H1 (cell line): ENCODE results near the gene RAI14. TPM values are rescaled to one million over a fixed set of nuclear protein-coding genes. Genes with fewer than 3 reads are reported as not detected.
A peak's percentile ranks its signal among the peaks of the same experiment; 100 is the strongest.

Experiments
- CTCF ChIA-PET: fragments of 300-600 bp; sonication (Branson Sonifier 250); formaldehyde crosslinking; loops from one replicate; lab custom pipeline; 2021; ENCODE audit not compliant: partially characterized antibody; lab: Charles Lee
- POLR2A ChIA-PET: fragments of 300-600 bp; sonication (Branson Sonifier 250); formaldehyde crosslinking; loops from one replicate; lab custom pipeline; 2021; ENCODE audit warnings: inconsistent platforms; ENCODE audit not compliant: partially characterized antibody; lab: Charles Lee
- DNase-seq, 2 experiments: peaks; one replicate each; pipeline versions ENCODE4 v3.0.0 to v3.0.0-alpha.2; 2010 to 2022; ENCODE audit warnings: low spot score in 2 of 2, low read depth in 1 of 2, mixed read lengths in 1 of 2
- FAIRE-seq: peaks from 2 replicates; lab custom pipeline; 2011; peaks lifted over from hg19 to GRCh38; lab: Jason Lieb, UNC
- H2AFZ ChIP-seq: 2 replicates; pipeline ENCODE4 v1.8.1; 2012; ENCODE audit warnings: low read length, inconsistent platforms
- H2AK5ac ChIP-seq: 2 replicates; pipeline ENCODE4 v1.6.1; 2013; ENCODE audit warnings: low read depth, low read length
- H2BK120ac ChIP-seq: replicated peaks from 2 replicates; pipeline ENCODE3; 2013; ENCODE audit warnings: low read depth, low read length, inconsistent platforms
- H2BK12ac ChIP-seq: 2 replicates; pipeline ENCODE4 v1.6.1; 2013; ENCODE audit warnings: low read depth, low read length
- H2BK15ac ChIP-seq: 2 replicates; pipeline ENCODE4 v1.6.1; 2013; ENCODE audit warnings: low read length
- H2BK20ac ChIP-seq: 2 replicates; pipeline ENCODE4 v1.6.1; 2013; ENCODE audit warnings: low read length
- H2BK5ac ChIP-seq: 2 replicates; pipeline ENCODE4 v1.6.1; 2013; ENCODE audit warnings: low read depth, low read length
- H3K14ac ChIP-seq: 2 replicates; pipeline ENCODE4 v1.6.1; 2013; ENCODE audit warnings: inconsistent platforms; ENCODE audit not compliant: insufficient read length
- H3K18ac ChIP-seq: 2 replicates; pipeline ENCODE4 v1.6.1; 2013; ENCODE audit warnings: low read length; ENCODE audit errors: extremely low read depth
- H3K23ac ChIP-seq: 2 replicates; pipeline ENCODE4 v1.6.1; 2013; ENCODE audit warnings: inconsistent platforms; ENCODE audit not compliant: insufficient read length
- H3K23me2 ChIP-seq: 2 replicates; pipeline ENCODE4 v1.6.1; 2013; ENCODE audit warnings: low read depth, low read length
- H3K27ac ChIP-seq: 2 replicates; pipeline ENCODE4 v1.6.1; 2011; ENCODE audit warnings: low read depth, low read length, inconsistent platforms
- H3K27me3 ChIP-seq, 4 experiments: replicated peaks in 1 of 4; 1 replicate in 1 of 4; 2 replicates in 3 of 4; pipeline versions ENCODE4 v1.6.1 to v1.8.1; 2011 to 2013; ENCODE audit warnings: low read length in 3 of 4, mild to moderate bottlenecking in 3 of 4, inconsistent platforms in 2 of 4, mixed read lengths in 2 of 4, moderate library complexity in 1 of 4; ENCODE audit not compliant: control insufficient read depth in 3 of 4, insufficient read depth in 3 of 4; ENCODE audit errors: extremely low read depth in 1 of 4
- H3K36me3 ChIP-seq, 4 experiments: 2 replicates each; pipeline versions ENCODE4 v1.6.1 to v1.8.1; 2011 to 2013; ENCODE audit warnings: mild to moderate bottlenecking in 4 of 4, low read length in 3 of 4, moderate library complexity in 2 of 4, control low read depth in 1 of 4, inconsistent platforms in 1 of 4; ENCODE audit not compliant: insufficient read depth in 4 of 4, control insufficient read depth in 2 of 4
- H3K4ac ChIP-seq: replicated peaks from 2 replicates; pipeline ENCODE3; 2013; ENCODE audit warnings: low read length, low read depth, mixed read lengths, inconsistent platforms; ENCODE audit not compliant: insufficient read length
- H3K4me1 ChIP-seq, 4 experiments: replicated peaks in 1 of 4; 1 replicate in 1 of 4; 2 replicates in 3 of 4; pipeline versions ENCODE4 v1.6.1 to v1.8.1; 2011 to 2013; ENCODE audit warnings: low read length in 3 of 4, inconsistent platforms in 2 of 4, mixed read lengths in 1 of 4; ENCODE audit not compliant: insufficient read depth in 4 of 4, control insufficient read depth in 3 of 4
- H3K4me2 ChIP-seq, 2 experiments: 2 replicates each; pipeline versions ENCODE4 v1.6.1 to v1.8.1; 2011 to 2013; ENCODE audit warnings: low read depth in 2 of 2, low read length in 2 of 2, control low read depth in 1 of 2, inconsistent platforms in 1 of 2, mild to moderate bottlenecking in 1 of 2; ENCODE audit not compliant: insufficient read depth in 1 of 2
- H3K4me3 ChIP-seq, 4 experiments: fragments of 200-600, 300-600 bp in 1 of 4; sonication (generic), shearing (Covaris generic), sonication (Bioruptor Twin) in 1 of 4; 2 replicates each; pipeline versions ENCODE4 v1.5.1 to v1.8.1; 2011 to 2016; ENCODE audit warnings: low read length in 4 of 4, low read depth in 3 of 4, control low read depth in 2 of 4, inconsistent platforms in 2 of 4, mild to moderate bottlenecking in 2 of 4, mixed read lengths in 1 of 4, moderate library complexity in 1 of 4; ENCODE audit not compliant: insufficient read depth in 2 of 4; ENCODE audit errors: extremely low read depth in 1 of 4
- H3K56ac ChIP-seq: replicated peaks from 2 replicates; pipeline ENCODE3; 2013; ENCODE audit warnings: low read depth, mild to moderate bottlenecking, mixed read lengths, low read length, inconsistent platforms; ENCODE audit not compliant: insufficient read length
- H3K79me1 ChIP-seq: 2 replicates; pipeline ENCODE4 v1.6.1; 2013; ENCODE audit warnings: low read depth, low read length, control low read depth
- H3K79me2 ChIP-seq, 2 experiments: 2 replicates each; pipeline versions ENCODE4 v1.6.1 to v1.8.1; 2012 to 2013; ENCODE audit warnings: low read length in 2 of 2, mild to moderate bottlenecking in 2 of 2, inconsistent platforms in 1 of 2; ENCODE audit not compliant: insufficient read depth in 2 of 2, control insufficient read depth in 1 of 2
- H3K9ac ChIP-seq, 4 experiments: replicated peaks in 1 of 4; 1 replicate in 1 of 4; 2 replicates in 3 of 4; pipeline versions ENCODE4 v1.6.1 to v1.8.1; 2011 to 2013; ENCODE audit warnings: low read depth in 3 of 4, low read length in 3 of 4, control low read depth in 2 of 4, mild to moderate bottlenecking in 2 of 4, moderate library complexity in 2 of 4, inconsistent platforms in 1 of 4; ENCODE audit errors: extremely low read depth in 1 of 4
- H3K9me3 ChIP-seq, 2 experiments: 2 replicates each; pipeline versions ENCODE4 v1.6.1 to v1.8.1; 2012 to 2013; ENCODE audit warnings: mild to moderate bottlenecking in 2 of 2, moderate library complexity in 2 of 2, control low read depth in 1 of 2, inconsistent platforms in 1 of 2, low read depth in 1 of 2, low read length in 1 of 2, mixed read lengths in 1 of 2; ENCODE audit not compliant: insufficient read depth in 2 of 2
- H4K20me1 ChIP-seq, 2 experiments: replicated peaks in 1 of 2; 2 replicates each; pipeline versions ENCODE3 to v1.8.1; 2011 to 2013; ENCODE audit warnings: inconsistent platforms in 2 of 2, low read length in 2 of 2, mild to moderate bottlenecking in 1 of 2; ENCODE audit not compliant: insufficient read depth in 2 of 2, control insufficient read depth in 1 of 2
- H4K5ac ChIP-seq: 2 replicates; pipeline ENCODE4 v1.6.1; 2013; ENCODE audit warnings: low read length, low read depth, mixed read lengths, inconsistent platforms; ENCODE audit not compliant: insufficient read length
- H4K8ac ChIP-seq: 2 replicates; pipeline ENCODE4 v1.8.0; 2013; ENCODE audit warnings: mild to moderate bottlenecking, moderate library complexity, low read length, inconsistent platforms; ENCODE audit not compliant: insufficient read depth; ENCODE audit errors: extremely low read depth
- H4K91ac ChIP-seq: replicated peaks from 2 replicates; pipeline ENCODE3; 2013; ENCODE audit warnings: low read length, mixed read lengths, inconsistent platforms; ENCODE audit not compliant: insufficient read length
- ATF2 ChIP-seq: IDR thresholded peaks from 2 replicates; pipeline ENCODE4 v1.6.1; 2012; ENCODE audit warnings: low read length, inconsistent platforms
- CBX8 ChIP-seq: fragments of 300-800, 300-1000 bp; sonication (generic); IDR thresholded peaks from 2 replicates; pipeline ENCODE4 v1.7.1; 2016; ENCODE audit warnings: low read depth, low read length, borderline replicate concordance
- CHD2 ChIP-seq: IDR thresholded peaks from 2 replicates; pipeline ENCODE4 v1.6.1; 2012; ENCODE audit warnings: low read length, improper control_type of control experiment
- HDAC6 ChIP-seq: IDR thresholded peaks from one replicate; pipeline ENCODE4 v1.7.1; 2012; ENCODE audit warnings: low read depth, mild to moderate bottlenecking, inconsistent platforms, low read length, moderate library complexity
- JUN ChIP-seq: IDR thresholded peaks from 2 replicates; pipeline ENCODE4 v1.6.1; 2011; ENCODE audit warnings: low read depth, mild to moderate bottlenecking, improper control_type of control experiment, low read length
- KDM1A ChIP-seq: fragments of 200-600, 300-600 bp; sonication (generic); IDR thresholded peaks from 2 replicates; pipeline ENCODE4 v1.7.1; 2016; ENCODE audit warnings: mild to moderate bottlenecking, low read length, borderline replicate concordance
- KDM5A ChIP-seq: fragments of 200-600 bp; IDR thresholded peaks from 2 replicates; pipeline ENCODE4 v1.7.1; 2012; ENCODE audit warnings: mild to moderate bottlenecking, low read length, inconsistent platforms, mixed read lengths
- NANOG ChIP-seq: IDR thresholded peaks from 2 replicates; pipeline ENCODE4 v1.6.1; 2011; ENCODE audit warnings: low read length, low read depth, mild to moderate bottlenecking, inconsistent platforms; ENCODE audit not compliant: insufficient read depth, poor library complexity, severe bottlenecking
- PHF8 ChIP-seq: fragments of 200-600 bp; sonication (generic); conservative IDR thresholded peaks from 2 replicates; pipeline ENCODE4 v1.7.1; 2012; ENCODE audit warnings: low read depth, mild to moderate bottlenecking, inconsistent platforms, low read length, moderate library complexity
- RFX5 ChIP-seq: IDR thresholded peaks from 2 replicates; pipeline ENCODE4 v1.6.1; 2011; ENCODE audit warnings: low read depth, low read length, improper control_type of control experiment, borderline replicate concordance
- SP2 ChIP-seq: IDR thresholded peaks from 2 replicates; pipeline ENCODE4 v1.6.1; 2012; ENCODE audit warnings: mild to moderate bottlenecking, low read length, inconsistent platforms
- TCF12 ChIP-seq: IDR thresholded peaks from 2 replicates; pipeline ENCODE4 v1.6.1; 2011; ENCODE audit warnings: low read depth, mild to moderate bottlenecking, low read length
- WGBS, 2 experiments: shearing (Covaris generic) in 1 of 2; methylation state at CpG; one replicate each; pipeline versions ENCODE4 v1.1.6 to v1.1.7; 2013 to 2015; ENCODE audit warnings: low lambda C conversion rate in 2 of 2, mixed read lengths in 2 of 2, inconsistent platforms in 1 of 2, low coverage in 1 of 2, missing lambda C conversion rate in 1 of 2; ENCODE audit not compliant: insufficient replicate concordance in 2 of 2, insufficient coverage in 1 of 2, insufficient read length in 1 of 2; ENCODE audit errors: extremely low coverage in 1 of 2, missing lambda C conversion rate in 1 of 2; 5-methylcytosine and 5-hydroxymethylcytosine counted together
- polyA plus RNA-seq, 7 experiments: library from polyadenylated mRNA; depleted of rRNA in 3 of 7; stranded (reverse) in 5 of 7; unstranded in 2 of 7; fragments of >200 nt in 5 of 7; fragments of 200-250 nt in 2 of 7; gene quantifications; 1 replicate in 5 of 7; 2 replicates in 1 of 7; 4 replicates in 1 of 7; pipeline versions ENCODE4 v1.2.1 to v1.2.3, GENCODE V29; 2011 to 2013; ENCODE audit warnings: missing spikeins in 2 of 7, mixed read lengths in 2 of 7
- total RNA-seq: library from RNA; stranded (reverse); fragmentation: NEBNext Ultra II Directional; extraction: Animal tissue kit (Norgen Biotek cat#: 25700); gene quantifications from 2 replicates; pipeline ENCODE4 v1.2.1, GENCODE V29; 2021

Gene RAI14
- total and polyA plus RNA-seq, 2 of the 8 experiments (the other 6 are each of a cell fraction or from before 2014, with no cell fraction given): 48.4 to 210 TPM

- TF ChIP-seq RFX5 (no peak), CHD2 (no peak), CBX8 (no peak), JUN (no peak), SP2 (no peak), NANOG (no peak), PHF8 (no peak), ATF2 (no peak), TCF12 (no peak), KDM1A (no peak), HDAC6 (no peak), KDM5A (no peak)
- FAIRE-seq: peak; percentile 13
- no peak overlapping the region; the same call in 1 of the 2 replicates for H3K18ac ChIP-seq
- no peak overlapping the region for H2BK5ac ChIP-seq
- H4K8ac ChIP-seq: no peak overlapping the region
- no peak overlapping the region for H3K4ac ChIP-seq
- no peak overlapping the region for H3K4me3 ChIP-seq
- no peak overlapping the region for H4K5ac ChIP-seq
- H3K23me2 ChIP-seq: no peaks in the 10 kb centered on the region
- H3K9me3 ChIP-seq: peaks cover 0 to 6% of the 10 kb centered on the region in 2 experiments; a peak in 1 of 4 replicates
- peaks cover 0 to 9% (median 0%) of the 10 kb centered on the region in 4 experiments; a peak in 1 of 7 replicates for H3K4me1 ChIP-seq
- CTCF ChIA-PET: interaction anchor here (1.0 to 1.6 kb wide), 2 partner anchors 11 to 46 kb away, joined by 3 read pairs; no protein-coding TSS in a partner anchor
- no peaks in the 10 kb centered on the region for H4K20me1 ChIP-seq
- no peak overlapping the region for H4K91ac ChIP-seq
- H2BK12ac ChIP-seq: no peak overlapping the region
- peak overlapping the region; percentile 18; the same call in 1 of the 2 replicates for H2AFZ ChIP-seq
- no peak overlapping the region for H2BK120ac ChIP-seq
- H3K4me2 ChIP-seq: no peak overlapping the region
- POLR2A ChIA-PET: no interaction called here
- H2AK5ac ChIP-seq: no peak overlapping the region
- no peak for DNase-seq
- H3K23ac ChIP-seq: no peak overlapping the region
- no peak overlapping the region for H3K9ac ChIP-seq
- H2BK20ac ChIP-seq: 0 out of 2 replicates have a peak overlapping the region, but pooled peaks have one; percentile 37
- no peak overlapping the region for H3K56ac ChIP-seq
- H3K27ac ChIP-seq: no peak overlapping the region
- H3K27me3 ChIP-seq: no peaks in the 10 kb centered on the region
- no peaks in the 10 kb centered on the region for H3K36me3 ChIP-seq
- H2BK15ac ChIP-seq: no peak overlapping the region
- no peak overlapping the region for H3K14ac ChIP-seq
- 60% methylated on average over 8 of the region's 8 CpGs; no CpG with 5 or more reads in 1 of the 2 experiments for WGBS, 2 experiments
- no peaks in the 10 kb centered on the region for H3K79me1 ChIP-seq
- H3K79me2 ChIP-seq: no peaks in the 10 kb centered on the region
These were observed 23.2 kb upstream of the RAI14 start for GRCh38 chr5:34632807-34633422.
